AG04449 (cell line): Measurements from ENCODE around the gene INHBE.

Experiments
- CTCF ChIA-PET: fragments of 350-600 bp; formaldehyde crosslinking; extraction: SDS; loops from one replicate; lab custom pipeline; 2021; ENCODE audit warnings: antibody characterized with exemption; lab: Yijun Ruan, JAX
- POLR2A ChIA-PET: fragments of 400-600, 350-600 bp; formaldehyde crosslinking; extraction: SDS; loops from one replicate; lab custom pipeline; 2020; ENCODE audit warnings: antibody characterized with exemption, inconsistent platforms; lab: Yijun Ruan, JAX
- DNase-seq: peaks from one replicate; pipeline ENCODE4 v3.0.0-alpha.2; 2010; ENCODE audit warnings: low read depth, low spot score
- H3K4me3 ChIP-seq: 2 replicates; pipeline ENCODE4 v1.5.1; 2011; ENCODE audit warnings: low read depth, mild to moderate bottlenecking, control low read depth, low read length
- CTCF ChIP-seq: IDR thresholded peaks from one replicate; pipeline ENCODE4 v1.5.1; 2011; ENCODE audit warnings: mild to moderate bottlenecking, moderate library complexity, low read length, control low read depth, inconsistent platforms; ENCODE audit not compliant: insufficient read depth; ENCODE audit errors: missing control alignments

The INHBE gene

GRCh38 chr12:57470286-57470969, 15.3 kb downstream of the INHBE start:
- DNase-seq = no peak
- CTCF ChIA-PET = interaction anchor here (0.6 to 20.7 kb wide), 4 partner anchors 9 to 91 kb away, joined by 3 to 321 read pairs (median 11); partner anchors contain the start of genes GLI1 and INHBE
- no peak overlapping the region for H3K4me3 ChIP-seq
- no peak for TF ChIP-seq CTCF
- POLR2A ChIA-PET = no interaction called here

- no peak overlapping the region for H3K4me3 ChIP-seq
- TF ChIP-seq CTCF = no peak
- no peak for DNase-seq
- CTCF ChIA-PET = interaction anchor here (0.9 to 20.7 kb wide), 4 partner anchors 9 to 228 kb away, joined by 3 to 321 read pairs (median 11); partner anchors contain the start of genes GLI1 and INHBE
- POLR2A ChIA-PET = interaction anchor here (0.5 to 1.9 kb wide), 2 partner anchors 8 to 100 kb away, joined by 3 to 4 read pairs; no protein-coding TSS in a partner anchor
Measured at GRCh38 chr12:57470970-57471656, 16.0 kb downstream of the INHBE start.

- POLR2A ChIA-PET = interaction anchor here (0.5 to 1.9 kb wide), 2 partner anchors 9 to 101 kb away, joined by 3 to 4 read pairs; no protein-coding TSS in a partner anchor
- CTCF ChIA-PET = interaction anchor here (0.9 to 20.7 kb wide), 3 partner anchors 10 to 228 kb away, joined by 3 to 321 read pairs (median 7); partner anchors contain the start of gene GLI1
- no peak for TF ChIP-seq CTCF
- H3K4me3 ChIP-seq = no peak overlapping the region
- no peak for DNase-seq
Measured at GRCh38 chr12:57471661-57472060, 16.6 kb downstream of the INHBE start.

GRCh38 chr12:57472391-57472790, 17.3 kb downstream of the INHBE start:
- ChIA-PET POLR2A (interaction anchor here (1.9 kb wide), 1 partner anchor 9 kb away, joined by 4 read pairs; no protein-coding TSS in a partner anchor), CTCF (interaction anchor here (0.9 to 20.7 kb wide), 3 partner anchors 10 to 229 kb away, joined by 3 to 321 read pairs (median 7); partner anchors contain the start of gene GLI1)

GRCh38 chr12:57473392-57473791, 18.3 kb downstream of the INHBE start:
- TF ChIP-seq CTCF = no peak
- ChIA-PET CTCF (interaction anchor here (2.1 to 20.7 kb wide), 2 partner anchors 12 to 19 kb away, joined by 7 to 321 read pairs; partner anchors contain the start of genes GLI1 and INHBE), POLR2A (no interaction called here)
- H3K4me3 ChIP-seq = no peak overlapping the region
- DNase-seq = no peak

More at GRCh38 chr12:57472391-57472790, 17.3 kb downstream of the INHBE start:
- H3K4me3 ChIP-seq = no peak overlapping the region
- TF ChIP-seq CTCF = no peak
- no peak for DNase-seq
